ENCODE data around the gene CYP4B1. TPM values are rescaled to one million over a fixed set of nuclear protein-coding genes. Genes with fewer than 3 reads are reported as not detected.

The CYP4B1 gene
- total RNA-seq, 1 experiment from 2014 or later = 0.30 TPM

DNA sequence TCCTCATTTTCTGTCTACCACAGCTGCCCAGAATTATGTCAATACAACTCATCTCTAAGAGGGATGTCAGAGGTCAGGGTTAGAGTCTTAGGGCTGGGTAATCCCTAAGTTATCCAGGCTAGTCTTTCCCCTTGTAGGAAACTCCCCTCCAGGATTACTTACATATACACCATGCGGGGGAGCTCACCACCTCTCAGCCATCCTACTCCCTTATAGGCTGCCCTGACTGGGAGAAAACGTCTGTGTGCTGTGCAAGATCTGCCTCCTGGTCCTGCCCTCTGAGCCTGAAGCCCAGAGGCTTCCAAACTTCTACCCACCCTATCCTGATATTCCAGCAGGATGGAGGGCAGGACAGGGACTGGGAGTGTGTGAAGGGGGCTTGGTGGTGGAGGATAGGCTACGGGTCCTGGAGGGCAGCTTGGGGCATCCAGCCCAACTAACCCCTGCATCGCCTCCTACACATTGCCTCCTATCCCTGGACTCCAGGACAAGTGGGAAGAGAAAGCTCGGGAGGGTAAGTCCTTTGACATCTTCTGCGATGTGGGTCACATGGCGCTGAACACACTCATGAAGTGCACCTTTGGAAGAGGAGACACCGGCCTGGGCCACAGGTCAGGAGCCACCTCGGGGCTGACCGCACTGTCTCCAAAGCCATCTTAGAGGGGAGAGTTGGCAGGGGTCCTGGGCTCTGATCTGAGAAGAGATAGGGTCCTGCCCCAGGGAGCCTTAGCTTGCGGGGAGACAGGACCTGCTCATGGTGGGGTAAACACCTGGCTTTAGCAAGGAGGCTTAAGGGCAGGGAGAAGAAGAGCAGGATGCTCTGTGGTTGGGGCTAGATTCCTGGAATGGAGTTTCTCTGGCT lies 14.4 kb downstream of the CYP4B1 start:
- H3K27me3 ChIP-seq (ENCODE audit: insufficient read depth, low read length) = no peaks in the 10 kb centered on the region
- DNase-seq (ENCODE audit: low read depth, low spot score) = no peak
- H3K79me2 ChIP-seq (ENCODE audit: insufficient read depth, low read length) = no peaks in the 10 kb centered on the region
- no peaks in the 10 kb centered on the region for H3K4me1 ChIP-seq (ENCODE audit: control insufficient read depth in 1 of 2, insufficient read depth in 2 of 2, low read length in 2 of 2)
- no peaks in the 10 kb centered on the region for H3K36me3 ChIP-seq (ENCODE audit: control insufficient read depth in 1 of 2, insufficient read depth in 2 of 2, low read length in 2 of 2)
- H3K9me3 ChIP-seq (ENCODE audit: control insufficient read depth in 1 of 2, insufficient read depth in 1 of 2, low read depth in 1 of 2, low read length in 2 of 2) = no peaks in the 10 kb centered on the region
- no peak overlapping the region for H3K4me2 ChIP-seq (ENCODE audit: low read length)
- intact Hi-C loops (cut with micrococcal nuclease) = no loop called here
- no peaks in the 10 kb centered on the region for H3K9me2 ChIP-seq (ENCODE audit: insufficient read depth)
- H4K20me1 ChIP-seq (ENCODE audit: insufficient read depth) = no peaks in the 10 kb centered on the region
- CTCF ChIA-PET = no interaction called here
- BruUV-seq (replicated peaks) = no TSS peak
- H2AFZ ChIP-seq (ENCODE audit: low read depth, low read length, poor library complexity, severe bottlenecking) = no peak overlapping the region
- ATAC-seq = no peak
- RAD21 ChIA-PET (ENCODE audit: low non-redundant PET in 1 of 2, low total read pairs in 2 of 2, uncharacterized antibody in 2 of 2, unreplicated experiment in 2 of 2) = no interaction called here
- H3K4me3 ChIP-seq (replicated peaks in 1 of 2; ENCODE audit: low read depth in 1 of 2, low read length in 2 of 2) = no peak overlapping the region
- H3K9ac ChIP-seq (ENCODE audit: low read length) = no peak overlapping the region
- no peak overlapping the region for H3K27ac ChIP-seq (ENCODE audit: low read depth, low read length)
- TF ChIP-seq ATF3 (IDR thresholded peaks at IDR 0.05) (no peak), CEBPB (IDR thresholded peaks at IDR 0.05; ENCODE audit: low read depth) (no peak), CBX3 (IDR thresholded peaks at IDR 0.05; ENCODE audit: low read depth) (no peak), REST (IDR thresholded peaks at IDR 0.05; ENCODE audit: low read depth) (no peak), SIN3A (IDR thresholded peaks at IDR 0.05; ENCODE audit: low read depth) (no peak)
- POLR2A ChIA-PET = no interaction called here
